HepG2 (cell line): ENCODE results near the gene ABCC3. TPM values are rescaled to one million over a fixed set of nuclear protein-coding genes. Genes with fewer than 3 reads are reported as not detected.
A peak's percentile ranks its signal among the peaks of the same experiment; 100 is the strongest.

Experiments
- BATF2 ChIP-seq: sonication (generic); formaldehyde crosslinking; IDR thresholded peaks from 2 replicates; pipeline ENCODE4 v1.8.0; 2022; ENCODE audit warnings: mild to moderate bottlenecking, missing genetic modification reagents, moderate library complexity
- CEBPG ChIP-seq: IDR thresholded peaks from 2 replicates; pipeline ENCODE4 v1.6.1; 2016
- FOXC1 ChIP-seq: sonication (generic); formaldehyde crosslinking; IDR thresholded peaks from 2 replicates; pipeline ENCODE4 v1.8.0; 2022; ENCODE audit warnings: mild to moderate bottlenecking, missing genetic modification reagents, borderline replicate concordance
- HMG20A ChIP-seq: IDR thresholded peaks from 2 replicates; pipeline ENCODE4 v1.6.1; 2016; ENCODE audit warnings: borderline replicate concordance
- MATR3 ChIP-seq: sonication (generic); formaldehyde crosslinking; IDR thresholded peaks from 2 replicates; pipeline ENCODE4 v1.4.0; 2020; ENCODE audit warnings: missing genetic modification reagents
- MED8 ChIP-seq: sonication (generic); formaldehyde crosslinking; IDR thresholded peaks from 2 replicates; pipeline ENCODE4 v1.8.1; 2023; ENCODE audit warnings: mild to moderate bottlenecking, missing genetic modification reagents; ENCODE audit not compliant: insufficient replicate concordance
- PAWR ChIP-seq: sonication (generic); formaldehyde crosslinking; IDR thresholded peaks from 2 replicates; pipeline ENCODE4 v1.4.0; 2020; ENCODE audit warnings: missing genetic modification reagents, mild to moderate bottlenecking, borderline replicate concordance
- ZFAT ChIP-seq: sonication (generic); formaldehyde crosslinking; conservative IDR thresholded peaks from 2 replicates; pipeline ENCODE4 v1.8.1; 2023; ENCODE audit warnings: missing genetic modification reagents, inconsistent platforms
- ZFYVE20 ChIP-seq: sonication (generic); formaldehyde crosslinking; IDR thresholded peaks from 2 replicates; pipeline ENCODE4 v1.8.0; 2023; ENCODE audit warnings: low read depth, mild to moderate bottlenecking, moderate library complexity, missing genetic modification reagents, borderline replicate concordance
- ZNF296 ChIP-seq: sonication (generic); formaldehyde crosslinking; conservative IDR thresholded peaks from 2 replicates; pipeline ENCODE4 v1.5.0; 2020; ENCODE audit warnings: mild to moderate bottlenecking, missing genetic modification reagents
- ZNF329 ChIP-seq: sonication (generic); formaldehyde crosslinking; IDR thresholded peaks from 2 replicates; pipeline ENCODE4 v1.9.0; 2021; ENCODE audit warnings: low read depth, mild to moderate bottlenecking, missing genetic modification reagents
- ZNF501 ChIP-seq: sonication (generic); formaldehyde crosslinking; IDR thresholded peaks from 2 replicates; pipeline ENCODE4 v1.5.1; 2020; ENCODE audit warnings: mild to moderate bottlenecking, moderate library complexity, missing genetic modification reagents
- ZNF609 ChIP-seq: sonication (generic); formaldehyde crosslinking; IDR thresholded peaks from 2 replicates; pipeline ENCODE4 v1.4.0; 2020; ENCODE audit warnings: mild to moderate bottlenecking, missing genetic modification reagents, borderline replicate concordance
- ZNF7 ChIP-seq: IDR thresholded peaks from 2 replicates; pipeline ENCODE4 v1.6.1; 2016; ENCODE audit warnings: missing biosample characterization, missing genetic modification reagents
- ZNF710 ChIP-seq: sonication (generic); formaldehyde crosslinking; IDR thresholded peaks from 2 replicates; pipeline ENCODE4 v1.5.0; 2020; ENCODE audit warnings: mild to moderate bottlenecking, missing genetic modification reagents, borderline replicate concordance
- ZNF772 ChIP-seq: sonication (generic); formaldehyde crosslinking; IDR thresholded peaks from 2 replicates; pipeline ENCODE4 v1.5.0; 2020; ENCODE audit warnings: mild to moderate bottlenecking, missing genetic modification reagents
- ZNF782 ChIP-seq: sonication (generic); formaldehyde crosslinking; IDR thresholded peaks from 2 replicates; pipeline ENCODE4 v1.4.0; 2020; ENCODE audit warnings: missing genetic modification reagents, mild to moderate bottlenecking, borderline replicate concordance
- ZNF784 ChIP-seq: sonication (generic); formaldehyde crosslinking; IDR thresholded peaks from 2 replicates; pipeline ENCODE4 v1.5.1; 2020; ENCODE audit warnings: missing genetic modification reagents, mild to moderate bottlenecking, borderline replicate concordance
- polyA plus RNA-seq, 8 experiments: library from polyadenylated mRNA; depleted of rRNA in 3 of 8; stranded (reverse) in 7 of 8; unstranded in 1 of 8; fragments of >200 nt; fragmentation: Illumina TruSeq in 4 of 8; extraction: Trizol in 4 of 8; gene quantifications; 2 replicates each; pipeline versions ENCODE4 v1.2.1 to v1.2.3, GENCODE V29; 2011 to 2016; ENCODE audit warnings: low read depth in 4 of 8, missing spikeins in 1 of 8, mixed read lengths in 1 of 8; ENCODE audit not compliant: insufficient read depth in 1 of 8
- total RNA-seq, 5 experiments: library from RNA; depleted of rRNA; stranded (reverse); fragments of >200 nt; fragmentation: Illumina TruSeq; extraction: Trizol; gene quantifications; 2 replicates each; pipeline ENCODE4 v1.2.3, GENCODE V29; 2016; ENCODE audit warnings: low read depth in 1 of 5

The ABCC3 gene
- total and polyA plus RNA-seq, 2 of the 13 experiments (the other 11 are each of a cell fraction or from before 2014, with no cell fraction given): 25.2 to 50.7 TPM

GRCh38 chr17:50660042-50660886 lies 25.6 kb downstream of the ABCC3 start (continued):
- TF ChIP-seq ZNF609 (CRISPR knock-in tag) (peak; percentile 56), ZNF501 (CRISPR knock-in tag) (peak; percentile 57; the same call in 1 of the 2 replicates), ZNF710 (CRISPR knock-in tag) (peak; percentile 25; the same call in 1 of the 2 replicates), FOXC1 (no peak), ZNF772 (CRISPR knock-in tag) (peak; percentile 76), ZNF7 (CRISPR knock-in tag) (no peak), ZFYVE20 (CRISPR knock-in tag) (no peak), HMG20A (CRISPR knock-in tag) (peak; percentile 40; the same call in 1 of the 2 replicates), MED8 (CRISPR knock-in tag) (no peak), MATR3 (CRISPR knock-in tag) (no peak), ZFAT (no peak), ZNF784 (no peak), ZNF782 (CRISPR knock-in tag) (no peak; the same call in 1 of the 2 replicates), CEBPG (CRISPR knock-in tag) (peak; percentile 21; the same call in 1 of the 2 replicates), ZNF296 (no peak), BATF2 (CRISPR knock-in tag) (no peak), ZNF329 (no peak), PAWR (CRISPR knock-in tag) (no peak)
